ENCODE results near the gene FOXN3.

Gene FOXN3

DNA sequence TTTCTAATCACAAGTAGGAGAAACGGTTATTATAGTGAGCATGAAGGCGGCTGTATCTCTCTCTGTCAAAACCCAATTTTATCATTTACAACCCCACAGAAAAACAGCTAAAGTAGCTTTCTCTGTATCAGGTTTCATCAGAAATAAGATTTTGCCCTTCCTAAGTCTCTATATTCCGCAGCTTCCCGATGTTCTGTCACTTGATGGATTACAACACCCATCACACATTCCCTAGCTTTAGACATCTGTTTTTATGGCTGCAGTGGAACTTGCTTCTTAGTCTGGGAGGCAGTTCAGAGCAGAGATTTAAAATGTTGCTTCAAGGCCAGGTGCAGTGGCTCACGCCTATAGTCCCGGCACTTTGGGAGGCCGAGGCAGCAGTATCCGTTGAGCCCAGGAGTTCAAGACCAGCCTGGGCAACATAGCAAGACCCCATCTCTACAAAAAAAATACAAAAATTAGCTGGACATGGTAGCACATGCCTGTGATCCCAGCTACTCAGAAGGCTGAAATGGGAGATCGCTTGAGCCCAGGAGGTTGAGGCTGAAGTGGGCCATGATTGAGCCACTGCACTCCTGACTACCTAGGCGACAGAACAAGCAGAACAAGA lies 27.6 kb upstream of the FOXN3 start:
- Histone ChIP-seq H3K4me1 (ENCODE audit: insufficient read depth, low read length) (no peaks in the 10 kb centered on the region), H3K9me3 (ENCODE audit: low read length) (no peaks in the 10 kb centered on the region), H2AFZ (ENCODE audit: low read depth, low read length) (no peak overlapping the region), H3K36me3 (ENCODE audit: insufficient read depth, low read length) (no peaks in the 10 kb centered on the region), H3K27me3 (ENCODE audit: insufficient read depth, low read length) (no peaks in the 10 kb centered on the region), H3K4me3 (ENCODE audit: low read length) (no peak overlapping the region)

DNA sequence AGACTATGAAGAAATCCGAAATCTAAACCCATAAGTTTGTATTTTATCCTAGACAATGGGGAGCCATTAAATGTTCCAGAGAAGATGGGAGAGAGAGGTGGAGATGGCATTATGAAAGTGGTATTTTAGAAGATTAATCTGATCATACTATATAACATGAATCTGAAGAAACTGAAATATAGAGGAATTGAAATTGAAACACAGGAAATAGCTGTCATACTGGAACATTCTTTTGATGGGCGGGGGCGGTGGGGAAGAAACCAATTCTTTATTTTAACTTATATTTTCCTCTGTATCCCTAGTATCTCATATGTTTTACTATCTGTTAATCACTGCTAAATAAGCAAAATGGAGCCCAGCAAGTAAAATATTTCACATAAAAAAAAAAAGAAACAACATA lies 27.0 kb upstream of the FOXN3 start:
- Histone ChIP-seq H3K4me1 (ENCODE audit: insufficient read depth, low read length) (no peaks in the 10 kb centered on the region), H3K4me3 (ENCODE audit: low read length) (no peak overlapping the region), H2AFZ (ENCODE audit: low read depth, low read length) (no peak overlapping the region), H3K36me3 (ENCODE audit: insufficient read depth, low read length) (no peaks in the 10 kb centered on the region), H3K27me3 (ENCODE audit: insufficient read depth, low read length) (no peaks in the 10 kb centered on the region), H3K9me3 (ENCODE audit: low read length) (no peaks in the 10 kb centered on the region)

DNA sequence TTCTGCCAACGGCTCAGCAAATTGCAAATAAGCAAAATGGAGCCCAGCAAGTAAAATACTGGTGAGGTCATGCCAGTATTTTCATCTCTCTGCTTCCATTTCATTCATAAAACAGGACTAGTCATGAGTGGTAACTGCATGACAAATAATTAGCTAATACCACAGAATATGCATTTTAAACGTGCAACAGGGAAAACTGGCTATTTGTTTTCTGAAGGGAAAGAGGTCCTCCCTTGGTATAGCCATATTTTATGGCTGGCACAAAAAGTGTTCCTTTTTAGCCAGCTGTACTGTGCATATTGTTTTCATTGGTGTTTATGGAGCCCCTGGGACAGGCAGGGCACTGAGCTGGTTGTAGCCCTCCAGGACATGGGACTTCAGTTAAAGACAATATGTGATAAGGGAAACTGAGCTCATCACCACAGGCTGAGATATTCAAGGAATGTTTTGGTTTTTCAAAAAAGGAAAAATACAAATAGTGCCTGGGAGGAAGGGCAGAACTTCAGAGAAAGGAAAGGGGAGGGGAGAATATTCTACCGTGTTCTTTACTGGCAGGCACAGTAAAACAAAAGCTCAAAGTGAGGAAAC lies 26.1 kb upstream of the FOXN3 start:
- no peaks in the 10 kb centered on the region for H3K27me3 ChIP-seq (ENCODE audit: insufficient read depth, low read length)
- no peaks in the 10 kb centered on the region for H3K4me1 ChIP-seq (ENCODE audit: insufficient read depth, low read length)
- H3K36me3 ChIP-seq (ENCODE audit: insufficient read depth, low read length): no peaks in the 10 kb centered on the region
- H3K4me3 ChIP-seq (ENCODE audit: low read length): no peak overlapping the region
- no peaks in the 10 kb centered on the region for H3K9me3 ChIP-seq (ENCODE audit: low read length)
- no peak overlapping the region for H2AFZ ChIP-seq (ENCODE audit: low read depth, low read length)

- Histone ChIP-seq H3K4me3 (ENCODE audit: low read length) (no peak overlapping the region), H3K4me1 (ENCODE audit: insufficient read depth, low read length) (no peaks in the 10 kb centered on the region), H3K9me3 (ENCODE audit: low read length) (no peaks in the 10 kb centered on the region), H2AFZ (ENCODE audit: low read depth, low read length) (no peak overlapping the region), H3K27me3 (ENCODE audit: insufficient read depth, low read length) (no peaks in the 10 kb centered on the region), H3K36me3 (ENCODE audit: insufficient read depth, low read length) (no peaks in the 10 kb centered on the region)
Measured at GRCh38 chr14:89442280-89442679, 25.2 kb upstream of the FOXN3 start.

- no peaks in the 10 kb centered on the region for H3K36me3 ChIP-seq (ENCODE audit: insufficient read depth, low read length)
- H3K27me3 ChIP-seq (ENCODE audit: insufficient read depth, low read length): no peaks in the 10 kb centered on the region
- H3K9me3 ChIP-seq (ENCODE audit: low read length): no peaks in the 10 kb centered on the region
- no peak overlapping the region for H3K4me3 ChIP-seq (ENCODE audit: low read length)
- H3K4me1 ChIP-seq (ENCODE audit: insufficient read depth, low read length): no peaks in the 10 kb centered on the region
- no peak overlapping the region for H2AFZ ChIP-seq (ENCODE audit: low read depth, low read length)
Measured at GRCh38 chr14:89440986-89441909, 24.2 kb upstream of the FOXN3 start.

- no peak overlapping the region for H3K4me3 ChIP-seq (ENCODE audit: low read length)
- H2AFZ ChIP-seq (ENCODE audit: low read depth, low read length): no peak overlapping the region
- H3K36me3 ChIP-seq (ENCODE audit: insufficient read depth, low read length): no peaks in the 10 kb centered on the region
- no peaks in the 10 kb centered on the region for H3K27me3 ChIP-seq (ENCODE audit: insufficient read depth, low read length)
- no peaks in the 10 kb centered on the region for H3K9me3 ChIP-seq (ENCODE audit: low read length)
- H3K4me1 ChIP-seq (ENCODE audit: insufficient read depth, low read length): no peaks in the 10 kb centered on the region
Measured at GRCh38 chr14:89435892-89436656, 19.0 kb upstream of the FOXN3 start.

DNA sequence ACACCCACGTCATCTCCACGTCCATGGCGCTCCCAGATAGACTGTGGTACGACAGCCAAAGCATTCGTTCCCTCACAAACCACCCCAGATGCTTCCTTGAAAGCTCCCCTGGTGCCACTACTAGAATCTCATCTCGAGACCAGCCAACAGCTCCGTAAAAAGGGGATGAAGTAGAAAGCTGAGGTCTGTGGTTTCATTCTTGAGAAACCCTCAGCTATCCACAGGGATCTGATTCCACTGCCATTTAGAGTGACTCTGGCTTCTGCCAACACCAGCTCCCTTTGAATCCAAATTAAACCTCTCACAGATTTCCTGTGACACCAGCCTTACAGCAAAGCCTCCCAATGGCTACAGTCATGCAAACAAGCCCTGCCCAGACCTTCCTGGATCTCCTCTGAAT lies 18.5 kb upstream of the FOXN3 start:
- Histone ChIP-seq H3K27me3 (ENCODE audit: insufficient read depth, low read length) (no peaks in the 10 kb centered on the region), H2AFZ (ENCODE audit: low read depth, low read length) (no peak overlapping the region), H3K9me3 (ENCODE audit: low read length) (no peaks in the 10 kb centered on the region), H3K4me3 (ENCODE audit: low read length) (no peak overlapping the region), H3K36me3 (ENCODE audit: insufficient read depth, low read length) (no peaks in the 10 kb centered on the region), H3K4me1 (ENCODE audit: insufficient read depth, low read length) (no peaks in the 10 kb centered on the region)

DNA sequence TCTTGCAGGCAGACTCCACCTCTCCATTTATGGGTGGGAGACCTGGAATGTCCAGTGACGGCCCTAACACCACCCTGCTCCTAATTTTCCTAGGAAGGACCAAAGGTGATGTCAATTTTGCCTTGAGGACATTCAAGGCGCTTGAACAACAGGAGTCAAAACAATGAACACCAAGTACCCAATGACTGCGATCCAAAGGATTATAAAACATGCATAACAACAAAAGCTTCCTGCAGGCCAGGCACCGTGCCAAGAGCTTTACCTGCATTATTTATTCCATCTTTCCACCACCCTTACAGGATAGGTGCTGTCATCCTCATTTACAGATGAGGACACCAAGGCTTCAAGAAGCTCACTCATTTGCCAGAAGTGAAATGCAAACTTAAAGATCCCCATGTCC lies 15.2 kb upstream of the FOXN3 start:
- Histone ChIP-seq H3K36me3 (ENCODE audit: insufficient read depth, low read length) (no peaks in the 10 kb centered on the region), H3K4me1 (ENCODE audit: insufficient read depth, low read length) (peaks cover 24% of the 10 kb centered on the region), H3K9me3 (ENCODE audit: low read length) (no peaks in the 10 kb centered on the region), H3K4me3 (ENCODE audit: low read length) (no peak overlapping the region), H3K27me3 (ENCODE audit: insufficient read depth, low read length) (no peaks in the 10 kb centered on the region), H2AFZ (ENCODE audit: low read depth, low read length) (no peak overlapping the region)

DNA sequence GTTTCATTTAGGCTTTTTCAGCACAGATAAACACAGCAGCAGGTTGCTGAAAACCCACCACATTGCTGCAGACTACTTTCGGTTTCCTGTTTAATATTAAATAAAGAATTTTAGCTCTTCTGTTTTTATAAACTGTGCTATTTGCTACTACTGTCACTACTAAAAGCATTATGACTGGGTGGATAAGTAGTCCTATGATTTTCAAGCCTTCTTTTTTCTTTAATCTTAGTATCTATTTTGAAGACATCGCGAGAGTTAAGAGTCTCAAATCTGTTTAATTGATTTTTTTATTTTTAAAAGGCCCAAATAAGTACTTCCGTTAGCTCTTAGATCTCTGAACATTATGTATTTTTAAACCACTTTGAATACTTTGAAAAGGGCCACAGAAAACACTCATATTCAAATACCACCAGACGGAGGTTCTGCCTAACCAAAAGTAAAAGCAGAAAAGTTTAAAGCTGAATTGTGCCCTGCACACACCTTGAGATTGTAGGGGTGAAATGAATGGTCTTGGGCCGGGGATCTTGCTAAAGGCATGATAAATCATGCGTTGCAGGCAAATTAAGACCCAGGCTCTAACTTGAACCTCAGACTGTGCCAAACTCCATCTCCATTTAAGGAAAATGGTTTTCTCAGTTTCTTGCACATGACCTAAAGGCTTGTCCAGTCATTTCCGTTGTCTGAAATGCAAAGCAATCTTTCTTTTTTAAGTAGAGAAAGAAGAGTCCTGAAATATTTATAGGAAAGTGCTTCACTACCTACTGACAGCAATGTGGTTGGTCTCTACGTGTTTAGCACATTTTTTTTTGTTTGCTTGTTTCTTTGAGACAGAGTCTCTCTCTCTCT lies 13.6 kb upstream of the FOXN3 start:
- Histone ChIP-seq H3K4me3 (ENCODE audit: low read length) (no peak overlapping the region), H2AFZ (ENCODE audit: low read depth, low read length) (no peak overlapping the region), H3K27me3 (ENCODE audit: insufficient read depth, low read length) (no peaks in the 10 kb centered on the region), H3K36me3 (ENCODE audit: insufficient read depth, low read length) (no peaks in the 10 kb centered on the region), H3K9me3 (ENCODE audit: low read length) (no peaks in the 10 kb centered on the region), H3K4me1 (ENCODE audit: insufficient read depth, low read length) (peaks cover 24% of the 10 kb centered on the region)

DNA sequence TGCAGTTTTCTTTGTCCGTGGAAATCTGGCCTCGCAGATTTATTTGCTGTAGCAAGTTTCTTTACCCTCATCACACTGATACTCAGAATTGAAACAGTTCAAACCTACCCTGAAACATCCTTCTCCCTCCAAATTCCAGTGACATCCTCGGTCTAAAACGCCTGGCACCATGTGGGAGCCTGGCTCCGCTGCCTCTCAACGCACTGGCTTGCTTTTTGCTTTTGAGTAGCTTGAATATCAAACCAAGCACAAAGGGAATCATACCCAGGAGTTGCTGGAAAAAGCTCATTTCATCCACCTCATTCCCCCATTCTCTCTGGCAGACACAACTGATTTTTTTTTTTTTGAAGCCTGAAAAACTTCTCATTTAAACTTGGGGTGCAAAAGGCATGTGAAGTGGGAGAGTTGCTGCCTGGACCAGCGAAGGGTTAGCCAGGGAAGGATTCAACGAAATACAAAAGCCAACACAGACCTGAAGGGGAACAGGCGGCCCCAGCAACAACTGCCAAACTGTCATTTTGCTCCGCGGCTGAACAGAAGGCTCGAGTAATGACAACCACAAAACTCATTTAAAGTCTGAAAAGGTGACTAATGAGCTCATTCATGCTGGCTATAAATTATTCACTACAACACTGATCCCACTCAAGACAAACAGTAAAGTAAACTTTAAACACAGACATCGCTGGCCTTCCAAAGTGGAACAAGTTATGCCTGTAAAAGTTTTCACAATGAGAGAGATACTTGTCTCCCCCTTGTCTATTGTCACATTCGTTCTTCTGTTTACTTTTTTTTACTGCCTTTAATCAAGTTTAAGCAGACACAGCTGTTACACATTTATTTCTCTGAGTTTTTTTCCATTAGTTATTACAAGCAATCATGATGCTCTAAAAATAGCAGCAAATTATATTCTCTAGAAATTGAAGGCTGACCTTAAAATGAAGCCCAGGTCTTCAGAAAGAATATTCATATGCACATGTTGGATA lies 12.5 kb upstream of the FOXN3 start:
- no peaks in the 10 kb centered on the region for H3K36me3 ChIP-seq (ENCODE audit: insufficient read depth, low read length)
- H3K4me1 ChIP-seq (ENCODE audit: insufficient read depth, low read length): peaks cover 24% of the 10 kb centered on the region
- H2AFZ ChIP-seq (ENCODE audit: low read depth, low read length): peak overlapping the region; percentile 35
- H3K4me3 ChIP-seq (ENCODE audit: low read length): peak overlapping the region; percentile 24
- no peaks in the 10 kb centered on the region for H3K27me3 ChIP-seq (ENCODE audit: insufficient read depth, low read length)
- H3K9me3 ChIP-seq (ENCODE audit: low read length): no peaks in the 10 kb centered on the region

- peaks cover 30% of the 10 kb centered on the region for H3K4me1 ChIP-seq (ENCODE audit: insufficient read depth, low read length)
- no peaks in the 10 kb centered on the region for H3K9me3 ChIP-seq (ENCODE audit: low read length)
- H3K4me3 ChIP-seq (ENCODE audit: low read length): peak overlapping the region; percentile 24
- H2AFZ ChIP-seq (ENCODE audit: low read depth, low read length): peak overlapping the region; percentile 35
- no peaks in the 10 kb centered on the region for H3K27me3 ChIP-seq (ENCODE audit: insufficient read depth, low read length)
- H3K36me3 ChIP-seq (ENCODE audit: insufficient read depth, low read length): no peaks in the 10 kb centered on the region
Measured at GRCh38 chr14:89428546-89429198, 11.6 kb upstream of the FOXN3 start.
